GM23338 (cell line): ENCODE results near the gene BCL2L2. TPM values are rescaled to one million over a fixed set of nuclear protein-coding genes. Genes with fewer than 3 reads are reported as not detected.

Experiments
- ATAC-seq: fragments of 200-7000 bp; cut with Tn5 transposase; 3 replicates; pipeline ENCODE4 v1.9.1; 2020
- DNase-seq: peaks from one replicate; pipeline ENCODE4 v3.0.0-alpha.2; 2015; ENCODE audit warnings: low spot score
- H2AFZ ChIP-seq: fragments of 200-600 bp; sonication (generic); 2 replicates; pipeline ENCODE4 v1.8.0; 2016; ENCODE audit warnings: antibody characterized with exemption, mild to moderate bottlenecking, moderate library complexity
- H3F3A ChIP-seq: fragments of 200-600 bp; sonication (generic); replicated peaks from 2 replicates; pipeline ENCODE4 v1.8.0; 2017; ENCODE audit warnings: antibody characterized with exemption, mixed run types, low read depth
- H3K27ac ChIP-seq: fragments of 200-600 bp; sonication (generic); 2 replicates; pipeline ENCODE4 v1.6.1; 2016; ENCODE audit warnings: low read depth
- H3K27me3 ChIP-seq: fragments of 200-600 bp; sonication (generic); 2 replicates; pipeline ENCODE4 v1.8.0; 2016; ENCODE audit warnings: mild to moderate bottlenecking, mixed run types, moderate library complexity; ENCODE audit not compliant: insufficient read depth
- H3K36me3 ChIP-seq: fragments of 200-600 bp; sonication (generic); 2 replicates; pipeline ENCODE4 v1.8.0; 2016; ENCODE audit warnings: mild to moderate bottlenecking; ENCODE audit not compliant: insufficient read depth
- H3K4me1 ChIP-seq: fragments of 200-600 bp; sonication (generic); 2 replicates; pipeline ENCODE4 v1.8.0; 2016; ENCODE audit warnings: mild to moderate bottlenecking, moderate library complexity; ENCODE audit not compliant: insufficient read depth
- H3K4me2 ChIP-seq: fragments of 200-600 bp; sonication (generic); 2 replicates; pipeline ENCODE4 v1.7.1; 2017; ENCODE audit warnings: mixed run types
- H3K4me3 ChIP-seq: fragments of 200-600 bp; sonication (generic); 2 replicates; pipeline ENCODE4 v1.6.1; 2016; ENCODE audit warnings: mixed run types
- H3K79me2 ChIP-seq: fragments of 200-600 bp; sonication (generic); replicated peaks from 2 replicates; pipeline ENCODE4 v1.8.0; 2017; ENCODE audit warnings: mild to moderate bottlenecking; ENCODE audit not compliant: insufficient read depth
- H3K9me2 ChIP-seq: fragments of 200-600 bp; sonication (generic); 2 replicates; pipeline ENCODE4 v1.8.0; 2017; ENCODE audit not compliant: insufficient read depth
- H4K20me1 ChIP-seq: fragments of 200-600 bp; sonication (generic); replicated peaks from 2 replicates; pipeline ENCODE4 v1.8.0; 2017; ENCODE audit warnings: mild to moderate bottlenecking; ENCODE audit not compliant: insufficient read depth
- H3K27ac Mint-ChIP-seq: 2 replicates; pipeline ENCODE4 v1.8.0; 2020; ENCODE audit warnings: inconsistent platforms, mild to moderate bottlenecking, moderate library complexity, mixed read lengths
- H3K27me3 Mint-ChIP-seq: 3 replicates; pipeline ENCODE4 v1.8.0; 2022; ENCODE audit warnings: low read depth, mild to moderate bottlenecking, moderate library complexity, mixed read lengths, inconsistent platforms; ENCODE audit not compliant: insufficient read depth, poor library complexity
- H3K36me3 Mint-ChIP-seq: 3 replicates; pipeline ENCODE4 v1.8.0; 2021; ENCODE audit warnings: low read depth, mild to moderate bottlenecking, inconsistent platforms, moderate library complexity, mixed read lengths
- H3K4me1 Mint-ChIP-seq: 3 replicates; pipeline ENCODE4 v1.8.0; 2020; ENCODE audit warnings: mild to moderate bottlenecking, inconsistent platforms, mixed read lengths
- H3K4me3 Mint-ChIP-seq: 3 replicates; pipeline ENCODE4 v1.8.0; 2021; ENCODE audit warnings: moderate library complexity, mild to moderate bottlenecking, inconsistent platforms, mixed read lengths
- H3K9me3 Mint-ChIP-seq: 3 replicates; pipeline ENCODE4 v1.8.0; 2020; ENCODE audit warnings: moderate library complexity, mild to moderate bottlenecking, inconsistent platforms, mixed read lengths
- CREB1 ChIP-seq: fragments of 250-450 bp; sonication (Bioruptor Pico); IDR thresholded peaks from 2 replicates; pipeline ENCODE4 v1.5.0; 2020; ENCODE audit warnings: low read depth, mild to moderate bottlenecking, moderate library complexity
- CTCF ChIP-seq, 2 experiments: fragments of 200-600 bp in 1 of 2; sonication (generic) in 1 of 2; conservative IDR thresholded peaks; 2 replicates each; pipeline versions ENCODE4 v1.5.1 to v1.6.1; 2016 to 2017; ENCODE audit warnings: antibody characterized with exemption in 2 of 2, low read depth in 2 of 2, mild to moderate bottlenecking in 2 of 2, moderate library complexity in 1 of 2
- EZH2 ChIP-seq: fragments of 200-600 bp; sonication (generic); IDR thresholded peaks from one replicate; pipeline ENCODE4 v1.8.0; 2017; ENCODE audit warnings: antibody characterized with exemption, mild to moderate bottlenecking, low read depth; ENCODE audit not compliant: unreplicated experiment
- EZH2phosphoT487 ChIP-seq: fragments of 200-600 bp; sonication (generic); IDR thresholded peaks from one replicate; pipeline ENCODE4 v1.8.1; 2018; ENCODE audit warnings: antibody characterized with exemption; ENCODE audit not compliant: unreplicated experiment
- JUNB ChIP-seq: IDR thresholded peaks from one replicate; pipeline ENCODE4 v1.6.1; 2016; ENCODE audit warnings: antibody characterized with exemption; ENCODE audit not compliant: unreplicated experiment
- NANOG ChIP-seq: IDR thresholded peaks from 2 replicates; pipeline ENCODE4 v1.6.1; 2016; ENCODE audit warnings: antibody characterized with exemption, borderline replicate concordance
- POLR2AphosphoS5 ChIP-seq: IDR thresholded peaks from 2 replicates; pipeline ENCODE4 v1.6.1; 2016; ENCODE audit warnings: antibody characterized with exemption, low read depth
- STAT1 ChIP-seq: IDR thresholded peaks from one replicate; pipeline ENCODE4 v1.6.1; 2016; ENCODE audit warnings: antibody characterized with exemption; ENCODE audit not compliant: unreplicated experiment
- ZNF114 ChIP-seq: fragments of 250-450 bp; sonication (Bioruptor Pico); IDR thresholded peaks from 2 replicates; pipeline ENCODE4 v1.5.0; 2020; ENCODE audit warnings: mild to moderate bottlenecking, moderate library complexity
- ZNF331 ChIP-seq: fragments of 250-450 bp; sonication (Bioruptor Pico); IDR thresholded peaks from 2 replicates; pipeline ENCODE4 v1.5.0; 2020; ENCODE audit warnings: low read depth, mild to moderate bottlenecking, moderate library complexity
- polyA plus RNA-seq: library from polyadenylated mRNA; unstranded; fragments of >200 nt; fragmentation: Nextera tagmentation; extraction: Ambion mirVana; gene quantifications from 2 replicates; pipeline ENCODE4 v1.2.1, GENCODE V29; 2016
- total RNA-seq: library from RNA; depleted of rRNA; stranded (reverse); fragments of >200 nt; shearing (Covaris generic); gene quantifications from 2 replicates; pipeline ENCODE4 v1.2.3, GENCODE V29; 2014
- TF ChIP-seq, protein P1 (sequence below): IDR thresholded peaks from 2 replicates; pipeline ENCODE4 v1.6.1; 2016; ENCODE audit warnings: antibody characterized with exemption
- TF ChIP-seq, protein P2 (sequence below): IDR thresholded peaks from one replicate; pipeline ENCODE4 v1.6.1; 2018; ENCODE audit warnings: antibody characterized with exemption; ENCODE audit not compliant: unreplicated experiment

Gene BCL2L2
- total and polyA plus RNA-seq, 2 experiments from 2014 or later: 3.5 to 12.3 TPM

- H3K9me2 ChIP-seq: no peaks in the 10 kb centered on the region
- peaks cover 12% of the 10 kb centered on the region for H3K79me2 ChIP-seq
- H3K36me3 ChIP-seq: no peaks in the 10 kb centered on the region
- H3K4me2 ChIP-seq: peak within 1 kb of the TSS; percentile 93
- H4K20me1 ChIP-seq: peaks cover 15% of the 10 kb centered on the region; the same call in 1 of the 2 replicates
- peaks cover 12% of the 10 kb centered on the region for H3F3A ChIP-seq
- TF ChIP-seq CREB1 (peak; percentile 68; the same call in 1 of the 2 replicates), CTCF (conservative IDR thresholded peaks at IDR 0.05; ENCODE audit: low read depth in 2 of 2) (0 out of 4 replicates have a peak, but pooled peaks of 1 of the 2 experiments have one; percentile 1), EZH2 (no peak), STAT1 (no peak), ZNF114 (CRISPR knock-in tag) (no peak), EZH2phosphoT487 (no peak), JUNB (no peak), NANOG (no peak), POLR2AphosphoS5 (peak; percentile 69), ZNF331 (CRISPR knock-in tag) (no peak)
- TF ChIP-seq, protein P1, sequence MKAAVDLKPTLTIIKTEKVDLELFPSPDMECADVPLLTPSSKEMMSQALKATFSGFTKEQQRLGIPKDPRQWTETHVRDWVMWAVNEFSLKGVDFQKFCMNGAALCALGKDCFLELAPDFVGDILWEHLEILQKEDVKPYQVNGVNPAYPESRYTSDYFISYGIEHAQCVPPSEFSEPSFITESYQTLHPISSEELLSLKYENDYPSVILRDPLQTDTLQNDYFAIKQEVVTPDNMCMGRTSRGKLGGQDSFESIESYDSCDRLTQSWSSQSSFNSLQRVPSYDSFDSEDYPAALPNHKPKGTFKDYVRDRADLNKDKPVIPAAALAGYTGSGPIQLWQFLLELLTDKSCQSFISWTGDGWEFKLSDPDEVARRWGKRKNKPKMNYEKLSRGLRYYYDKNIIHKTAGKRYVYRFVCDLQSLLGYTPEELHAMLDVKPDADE: 0 out of 2 replicates have a peak, but pooled peaks have one; percentile 25
- TF ChIP-seq, protein P2, sequence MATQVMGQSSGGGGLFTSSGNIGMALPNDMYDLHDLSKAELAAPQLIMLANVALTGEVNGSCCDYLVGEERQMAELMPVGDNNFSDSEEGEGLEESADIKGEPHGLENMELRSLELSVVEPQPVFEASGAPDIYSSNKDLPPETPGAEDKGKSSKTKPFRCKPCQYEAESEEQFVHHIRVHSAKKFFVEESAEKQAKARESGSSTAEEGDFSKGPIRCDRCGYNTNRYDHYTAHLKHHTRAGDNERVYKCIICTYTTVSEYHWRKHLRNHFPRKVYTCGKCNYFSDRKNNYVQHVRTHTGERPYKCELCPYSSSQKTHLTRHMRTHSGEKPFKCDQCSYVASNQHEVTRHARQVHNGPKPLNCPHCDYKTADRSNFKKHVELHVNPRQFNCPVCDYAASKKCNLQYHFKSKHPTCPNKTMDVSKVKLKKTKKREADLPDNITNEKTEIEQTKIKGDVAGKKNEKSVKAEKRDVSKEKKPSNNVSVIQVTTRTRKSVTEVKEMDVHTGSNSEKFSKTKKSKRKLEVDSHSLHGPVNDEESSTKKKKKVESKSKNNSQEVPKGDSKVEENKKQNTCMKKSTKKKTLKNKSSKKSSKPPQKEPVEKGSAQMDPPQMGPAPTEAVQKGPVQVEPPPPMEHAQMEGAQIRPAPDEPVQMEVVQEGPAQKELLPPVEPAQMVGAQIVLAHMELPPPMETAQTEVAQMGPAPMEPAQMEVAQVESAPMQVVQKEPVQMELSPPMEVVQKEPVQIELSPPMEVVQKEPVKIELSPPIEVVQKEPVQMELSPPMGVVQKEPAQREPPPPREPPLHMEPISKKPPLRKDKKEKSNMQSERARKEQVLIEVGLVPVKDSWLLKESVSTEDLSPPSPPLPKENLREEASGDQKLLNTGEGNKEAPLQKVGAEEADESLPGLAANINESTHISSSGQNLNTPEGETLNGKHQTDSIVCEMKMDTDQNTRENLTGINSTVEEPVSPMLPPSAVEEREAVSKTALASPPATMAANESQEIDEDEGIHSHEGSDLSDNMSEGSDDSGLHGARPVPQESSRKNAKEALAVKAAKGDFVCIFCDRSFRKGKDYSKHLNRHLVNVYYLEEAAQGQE: no peak
- H3K27me3 Mint-ChIP-seq: peaks cover 47% of the 10 kb centered on the region
- H3K4me3 Mint-ChIP-seq: peak within 1 kb of the TSS; percentile 91
- DNase-seq (peak; percentile 98), ATAC-seq (peak; percentile 96)
- peak within 1 kb of the TSS; percentile 94 for H3K27ac Mint-ChIP-seq
- peaks cover 11% of the 10 kb centered on the region; the same call in 2 of the 3 replicates for H3K4me1 Mint-ChIP-seq
- peak within 1 kb of the TSS; percentile 82 for H3K27ac ChIP-seq
- no peaks in the 10 kb centered on the region for H3K36me3 Mint-ChIP-seq
- H3K4me1 ChIP-seq: peaks cover 15% of the 10 kb centered on the region
- peak within 1 kb of the TSS; percentile 98 for H2AFZ ChIP-seq
- peak within 1 kb of the TSS; percentile 94 for H3K4me3 ChIP-seq
- H3K27me3 ChIP-seq: peaks cover 60% of the 10 kb centered on the region
- H3K9me3 Mint-ChIP-seq: no peaks in the 10 kb centered on the region
Measured at GRCh38 chr14:23286020-23286901, 20.4 kb upstream of the BCL2L2 start, which contains the start of gene HOMEZ. TSS of gene HOMEZ (minus strand) at chr14:23286132. CDS start at chr14:23285952, 180 bp downstream.
